Vagina (tissue), 2 donors: ENCODE data around the gene LEO1. TPM values are rescaled to one million over a fixed set of nuclear protein-coding genes. Genes with fewer than 3 reads are reported as not detected.

ENCODE experiments used
- DNase-seq, 2 donors: peaks; one replicate each; pipeline ENCODE4 v3.0.0-alpha.2; 2017; ENCODE audit errors: extremely low spot score in 2 of 2
- H3K27ac ChIP-seq: fragments of 200-600 bp; sonication (generic); one replicate; pipeline ENCODE4 v1.5.1; 2019
- H3K27me3 ChIP-seq: fragments of 200-600 bp; sonication (generic); one replicate; pipeline ENCODE4 v1.5.1; 2019
- H3K36me3 ChIP-seq, 2 donors: fragments of 200-600 bp; sonication (generic); one replicate each; pipeline ENCODE4 v1.5.1; 2017 to 2019
- H3K4me1 ChIP-seq: fragments of 200-600 bp; sonication (generic); one replicate; pipeline ENCODE4 v1.5.1; 2019
- H3K4me3 ChIP-seq, 2 donors: fragments of 200-600 bp; sonication (generic); 1 replicate in 1 of 2; 2 replicates in 1 of 2; pipeline ENCODE4 v1.5.1; 2016 to 2019
- H3K9me3 ChIP-seq: fragments of 200-600 bp; sonication (generic); one replicate; pipeline ENCODE4 v1.5.1; 2019
- CTCF ChIP-seq, 3 experiments: fragments of 450-650 bp in 2 of 3; fragments of 200-600 bp in 1 of 3; sonication (generic) in 1 of 3; IDR thresholded peaks; one replicate each; pipeline ENCODE4 v1.5.1; 2017 to 2019; ENCODE audit warnings: antibody characterized with exemption in 3 of 3, mild to moderate bottlenecking in 2 of 3, moderate library complexity in 2 of 3
- POLR2A ChIP-seq, 2 donors: fragments of 450-650 bp; IDR thresholded peaks; one replicate each; pipeline ENCODE4 v1.6.1; 2017; ENCODE audit warnings: antibody characterized with exemption in 2 of 2, mild to moderate bottlenecking in 2 of 2, moderate library complexity in 2 of 2
- POLR2AphosphoS5 ChIP-seq, 2 donors: sonication (generic); formaldehyde crosslinking; IDR thresholded peaks; one replicate each; pipeline ENCODE4 v1.9.0; 2017; ENCODE audit warnings: antibody characterized with exemption in 2 of 2, mild to moderate bottlenecking in 2 of 2, low read depth in 1 of 2; ENCODE audit not compliant: insufficient read depth in 1 of 2
- intact Hi-C: fragments of 100-400 bp; cut with DNase I; formaldehyde crosslinking; loops from one replicate; pipeline ENCODE4 v1.15.1; 2023
- total RNA-seq: library from RNA; depleted of rRNA; stranded (reverse); fragments of >200 nt; gene quantifications from one replicate; pipeline ENCODE4 v1.2.3, GENCODE V29; 2016

Gene LEO1
- total RNA-seq, 1 donor from 2014 or later, result 21.9 TPM

- Histone ChIP-seq H3K27ac (no peak overlapping the region), H3K4me3 (no peak overlapping the region), H3K9me3 (no peaks in the 10 kb centered on the region), H3K4me1 (no peaks in the 10 kb centered on the region), H3K27me3 (no peaks in the 10 kb centered on the region), H3K36me3 (peaks cover 0 to 11% of the 10 kb centered on the region in 2 donors)
- intact Hi-C loops, result no loop called here
- TF ChIP-seq CTCF (IDR thresholded peaks at IDR 0.05) (no peak), POLR2A (IDR thresholded peaks at IDR 0.05) (no peak), POLR2AphosphoS5 (IDR thresholded peaks at IDR 0.05; ENCODE audit: insufficient read depth in 1 of 2, low read depth in 1 of 2) (no peak)
- DNase-seq, result no peak
These were observed 39.4 kb downstream of the LEO1 start for GRCh38 chr15:51932161-51932560.

- no peak for TF ChIP-seq POLR2A (IDR thresholded peaks at IDR 0.05)
- TF ChIP-seq POLR2AphosphoS5 (IDR thresholded peaks at IDR 0.05; ENCODE audit: insufficient read depth in 1 of 2, low read depth in 1 of 2), result no peak
- no peak for TF ChIP-seq CTCF (IDR thresholded peaks at IDR 0.05)
- H3K27me3 ChIP-seq, result no peaks in the 10 kb centered on the region
- H3K27ac ChIP-seq, result no peak overlapping the region
- peaks cover 0 to 10% of the 10 kb centered on the region in 2 donors for H3K36me3 ChIP-seq
- H3K4me1 ChIP-seq, result no peaks in the 10 kb centered on the region
- intact Hi-C loops, result no loop called here
- DNase-seq, result no peak
- H3K4me3 ChIP-seq, result no peak overlapping the region
- no peaks in the 10 kb centered on the region for H3K9me3 ChIP-seq
These were observed 39.9 kb downstream of the LEO1 start for GRCh38 chr15:51931638-51932037.

- no peak overlapping the region for H3K27ac ChIP-seq
- intact Hi-C loops, result no loop called here
- H3K4me3 ChIP-seq, result no peak overlapping the region
- H3K36me3 ChIP-seq, result peaks cover 0 to 4% of the 10 kb centered on the region in 2 donors
- H3K27me3 ChIP-seq, result no peaks in the 10 kb centered on the region
- H3K9me3 ChIP-seq, result no peaks in the 10 kb centered on the region
- DNase-seq, result no peak
- H3K4me1 ChIP-seq, result no peaks in the 10 kb centered on the region
- TF ChIP-seq POLR2AphosphoS5 (IDR thresholded peaks at IDR 0.05; ENCODE audit: insufficient read depth in 1 of 2, low read depth in 1 of 2), result no peak
- no peak for TF ChIP-seq POLR2A (IDR thresholded peaks at IDR 0.05)
- TF ChIP-seq CTCF (IDR thresholded peaks at IDR 0.05), result no peak
These were observed 40.6 kb downstream of the LEO1 start for GRCh38 chr15:51931016-51931415.

- no peaks in the 10 kb centered on the region for H3K4me1 ChIP-seq
- TF ChIP-seq CTCF (IDR thresholded peaks at IDR 0.05) (no peak), POLR2A (IDR thresholded peaks at IDR 0.05) (no peak), POLR2AphosphoS5 (IDR thresholded peaks at IDR 0.05; ENCODE audit: insufficient read depth in 1 of 2, low read depth in 1 of 2) (no peak)
- H3K27me3 ChIP-seq, result no peaks in the 10 kb centered on the region
- H3K4me3 ChIP-seq, result no peak overlapping the region
- H3K36me3 ChIP-seq, result peaks cover 0 to 24% of the 10 kb centered on the region in 2 donors
- H3K9me3 ChIP-seq, result no peaks in the 10 kb centered on the region
- DNase-seq, result no peak
- intact Hi-C loops, result no loop called here
- no peak overlapping the region for H3K27ac ChIP-seq
These were observed 44.8 kb downstream of the LEO1 start for GRCh38 chr15:51926809-51927208.

GRCh38 chr15:51924156-51925068 is 47.2 kb downstream of the LEO1 start:
- no peaks in the 10 kb centered on the region for H3K9me3 ChIP-seq
- no peaks in the 10 kb centered on the region for H3K27me3 ChIP-seq
- H3K4me3 ChIP-seq, result no peak overlapping the region
- TF ChIP-seq CTCF (IDR thresholded peaks at IDR 0.05) (no peak), POLR2AphosphoS5 (IDR thresholded peaks at IDR 0.05; ENCODE audit: insufficient read depth in 1 of 2, low read depth in 1 of 2) (no peak), POLR2A (IDR thresholded peaks at IDR 0.05) (no peak)
- no peak for DNase-seq
- no peaks in the 10 kb centered on the region for H3K4me1 ChIP-seq
- no peak overlapping the region for H3K27ac ChIP-seq
- intact Hi-C loops, result no loop called here
- peaks cover 0 to 37% of the 10 kb centered on the region in 2 donors for H3K36me3 ChIP-seq
